BLaER1 treated with 17β-estradiol and CSF1 and Interleukin-3, amounts not matched to agents 10 nM and 100 nM (cell line): ENCODE data around the gene PADI3.

Experiments
- H3K27ac ChIP-seq, 11 experiments: shearing (Covaris generic); formaldehyde crosslinking; 2 replicates each; pipeline ENCODE4 v1.8.1; 2022
- H3K27me3 ChIP-seq, 11 experiments: shearing (Covaris generic); formaldehyde crosslinking; 2 replicates each; pipeline ENCODE4 v1.8.1; 2022
- H3K36me3 ChIP-seq, 11 experiments: shearing (Covaris generic); formaldehyde crosslinking; 2 replicates each; pipeline ENCODE4 v1.8.1; 2022
- H3K4me1 ChIP-seq, 10 experiments: shearing (Covaris generic); formaldehyde crosslinking; 2 replicates each; pipeline ENCODE4 v1.8.1; 2022
- H3K4me2 ChIP-seq, 11 experiments: shearing (Covaris generic); formaldehyde crosslinking; 2 replicates each; pipeline ENCODE4 v1.8.1; 2022
- H3K4me3 ChIP-seq, 10 experiments: shearing (Covaris generic); formaldehyde crosslinking; 2 replicates each; pipeline ENCODE4 v1.8.1; 2022
- H3K9ac ChIP-seq, 11 experiments: shearing (Covaris generic); formaldehyde crosslinking; 2 replicates each; pipeline ENCODE4 v1.8.1; 2022
- H3K9me3 ChIP-seq, 11 experiments: shearing (Covaris generic); formaldehyde crosslinking; replicated peaks in 1 of 11; 2 replicates each; pipeline ENCODE4 v1.8.1; 2022
- H4K20me1 ChIP-seq, 11 experiments: shearing (Covaris generic); formaldehyde crosslinking; 2 replicates each; pipeline ENCODE4 v1.8.1; 2022
- Cebpa-rat ChIP-seq, 11 experiments: shearing (Covaris generic); IDR thresholded peaks; 2 replicates each; pipeline ENCODE4 v1.8.1; 2022

The PADI3 gene

DNA sequence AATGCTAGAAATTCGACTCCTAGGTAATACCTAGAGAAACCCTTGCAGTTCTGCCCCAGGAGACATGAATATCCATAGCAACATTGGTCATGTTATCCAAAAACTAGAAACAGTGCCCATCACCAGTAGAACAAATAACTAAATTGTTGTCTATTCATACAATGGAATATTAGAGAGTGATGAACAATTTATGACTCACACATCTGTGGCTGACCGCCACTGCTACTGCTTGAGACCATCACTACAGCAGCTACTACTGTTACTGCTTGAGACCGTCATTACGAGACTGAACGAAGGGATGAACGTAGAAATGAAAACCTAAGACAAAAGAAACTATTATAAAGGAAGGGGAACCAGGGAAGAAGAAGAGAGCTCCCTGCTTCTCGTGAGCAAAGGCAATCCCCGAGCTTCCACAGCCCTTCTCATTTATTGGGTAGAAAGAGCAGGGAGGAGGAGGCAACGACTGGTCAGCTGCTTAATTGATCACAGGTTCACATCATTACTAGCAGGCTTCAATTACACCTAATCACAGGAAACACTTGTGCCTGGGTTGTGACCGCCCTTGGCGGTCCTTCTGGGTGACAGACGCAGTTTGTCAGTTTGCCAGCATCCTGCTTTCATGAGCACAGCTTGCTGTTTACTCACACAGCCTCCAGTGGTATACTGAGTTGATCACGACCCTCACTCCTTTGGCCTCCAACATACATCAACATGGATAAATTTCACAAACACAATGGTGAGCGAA, 45.0 kb downstream of the PADI3 start:
- Histone ChIP-seq H3K9ac (no peak overlapping the region), H3K27me3 (no peaks in the 10 kb centered on the region), H3K9me3 (no peaks in the 10 kb centered on the region), H3K27ac (no peak overlapping the region), H3K4me2 (no peak overlapping the region), H3K4me3 (no peak overlapping the region), H3K4me1 (0 out of 20 replicates have a peak, but pooled peaks cover 0 to 4% (median 0%) of the 10 kb centered on the region in 10 experiments), H3K36me3 (no peaks in the 10 kb centered on the region), H4K20me1 (no peaks in the 10 kb centered on the region)
- no peak for TF ChIP-seq Cebpa-rat (IDR thresholded peaks at IDR 0.05)

GRCh38 chr1:17295292-17295691, 46.4 kb downstream of the PADI3 start:
- H3K4me3 ChIP-seq: no peak overlapping the region
- H3K4me2 ChIP-seq: no peak overlapping the region

GRCh38 chr1:17296086-17296485, 47.2 kb downstream of the PADI3 start:
- Histone ChIP-seq H3K9me3 (peaks cover 5 to 21% (median 9%) of the 10 kb centered on the region in 11 experiments), H3K4me1 (0 out of 20 replicates have a peak, but pooled peaks cover 0 to 4% (median 0%) of the 10 kb centered on the region in 10 experiments), H3K9ac (no peak overlapping the region), H4K20me1 (no peaks in the 10 kb centered on the region), H3K4me3 (no peak overlapping the region), H3K36me3 (no peaks in the 10 kb centered on the region), H3K4me2 (no peak overlapping the region), H3K27me3 (no peaks in the 10 kb centered on the region), H3K27ac (no peak overlapping the region)
- TF ChIP-seq Cebpa-rat (IDR thresholded peaks at IDR 0.05): no peak

More at GRCh38 chr1:17295292-17295691, 46.4 kb downstream of the PADI3 start:
- no peak overlapping the region for H3K27ac ChIP-seq
- no peaks in the 10 kb centered on the region for H3K27me3 ChIP-seq
- 0 out of 20 replicates have a peak, but pooled peaks cover 0 to 4% (median 0%) of the 10 kb centered on the region in 10 experiments for H3K4me1 ChIP-seq
- no peaks in the 10 kb centered on the region for H4K20me1 ChIP-seq
- H3K9me3 ChIP-seq: peaks cover 0 to 13% (median 1%) of the 10 kb centered on the region in 11 experiments; a peak in 8 of 22 replicates
- TF ChIP-seq Cebpa-rat (IDR thresholded peaks at IDR 0.05): no peak
- H3K36me3 ChIP-seq: no peaks in the 10 kb centered on the region
- no peak overlapping the region for H3K9ac ChIP-seq

DNA sequence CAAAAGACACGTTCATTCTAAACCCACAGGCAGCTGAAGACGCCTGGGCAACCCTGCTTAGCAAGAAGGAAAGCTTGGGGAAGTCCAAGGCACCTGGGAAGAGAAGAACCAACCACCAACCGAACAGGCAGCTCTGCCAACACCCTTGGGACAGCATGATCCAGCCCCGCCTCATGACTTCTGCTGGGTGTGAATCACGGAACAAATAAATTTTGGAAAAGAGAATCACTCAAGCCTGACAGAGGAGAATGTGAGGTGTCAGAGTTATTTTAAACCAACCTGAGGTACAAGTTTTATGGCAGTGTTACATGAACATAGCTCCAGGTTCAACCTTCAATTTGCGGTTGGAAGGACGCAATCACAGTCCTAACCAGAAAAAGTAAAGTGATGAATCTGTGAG, 49.1 kb downstream of the PADI3 start:
- Histone ChIP-seq H3K4me2 (0 out of 22 replicates have a peak overlapping the region, but pooled peaks of 1 of the 11 experiments have one; percentile 4), H3K4me3 (no peak overlapping the region), H3K36me3 (no peaks in the 10 kb centered on the region), H3K9ac (no peak overlapping the region), H3K4me1 (0 out of 20 replicates have a peak, but pooled peaks cover 0 to 4% (median 0%) of the 10 kb centered on the region in 10 experiments), H3K27me3 (no peaks in the 10 kb centered on the region), H4K20me1 (no peaks in the 10 kb centered on the region), H3K9me3 (peaks cover 24 to 40% (median 28%) of the 10 kb centered on the region in 11 experiments), H3K27ac (no peak overlapping the region)
- no peak for TF ChIP-seq Cebpa-rat (IDR thresholded peaks at IDR 0.05)

- H3K4me1 ChIP-seq: peaks cover 11 to 24% (median 15%) of the 10 kb centered on the region in 10 experiments
- no peak overlapping the region for H3K4me3 ChIP-seq
- H3K4me2 ChIP-seq: no peak overlapping the region
- no peaks in the 10 kb centered on the region for H3K36me3 ChIP-seq
- H3K27me3 ChIP-seq: no peaks in the 10 kb centered on the region
- no peak for TF ChIP-seq Cebpa-rat (IDR thresholded peaks at IDR 0.05)
- H3K27ac ChIP-seq: no peak overlapping the region
- no peak overlapping the region for H3K9ac ChIP-seq
- H3K9me3 ChIP-seq: peaks cover 25 to 47% (median 35%) of the 10 kb centered on the region in 11 experiments
- H4K20me1 ChIP-seq: no peaks in the 10 kb centered on the region
Measured at GRCh38 chr1:17301767-17302166, 52.9 kb downstream of the PADI3 start.

GRCh38 chr1:17304151-17304825, 55.4 kb downstream of the PADI3 start:
- peaks cover 13 to 35% (median 22%) of the 10 kb centered on the region in 10 experiments for H3K4me1 ChIP-seq
- no peak for TF ChIP-seq Cebpa-rat (IDR thresholded peaks at IDR 0.05)
- peak overlapping the region in 7 of 11 experiments; percentile 6 to 44 (median 39); a peak in 8 of 22 replicates for H3K27ac ChIP-seq
- H4K20me1 ChIP-seq: no peaks in the 10 kb centered on the region
- H3K36me3 ChIP-seq: no peaks in the 10 kb centered on the region
- H3K27me3 ChIP-seq: no peaks in the 10 kb centered on the region
- no peak overlapping the region for H3K4me3 ChIP-seq
- peak overlapping the region; percentile 40 to 70 (median 58); a peak in 21 of 22 replicates for H3K4me2 ChIP-seq
- H3K9ac ChIP-seq: peak overlapping the region in 2 of 11 experiments; percentile 13 to 45; a peak in 1 of 22 replicates
- H3K9me3 ChIP-seq: peaks cover 25 to 43% (median 35%) of the 10 kb centered on the region in 11 experiments

GRCh38 chr1:17304826-17305175, 55.9 kb downstream of the PADI3 start:
- Histone ChIP-seq H3K4me3 (no peak overlapping the region), H4K20me1 (no peaks in the 10 kb centered on the region), H3K9ac (0 out of 22 replicates have a peak overlapping the region, but pooled peaks of 1 of the 11 experiments have one; percentile 13), H3K4me1 (peaks cover 13 to 40% (median 27%) of the 10 kb centered on the region in 10 experiments), H3K9me3 (peaks cover 25 to 39% (median 35%) of the 10 kb centered on the region in 11 experiments), H3K4me2 (peak overlapping the region; percentile 40 to 70 (median 58); a peak in 21 of 22 replicates), H3K27ac (peak overlapping the region in 5 of 11 experiments; percentile 16 to 44 (median 39); a peak in 5 of 22 replicates), H3K36me3 (no peaks in the 10 kb centered on the region), H3K27me3 (no peaks in the 10 kb centered on the region)
- TF ChIP-seq Cebpa-rat (IDR thresholded peaks at IDR 0.05): no peak

DNA sequence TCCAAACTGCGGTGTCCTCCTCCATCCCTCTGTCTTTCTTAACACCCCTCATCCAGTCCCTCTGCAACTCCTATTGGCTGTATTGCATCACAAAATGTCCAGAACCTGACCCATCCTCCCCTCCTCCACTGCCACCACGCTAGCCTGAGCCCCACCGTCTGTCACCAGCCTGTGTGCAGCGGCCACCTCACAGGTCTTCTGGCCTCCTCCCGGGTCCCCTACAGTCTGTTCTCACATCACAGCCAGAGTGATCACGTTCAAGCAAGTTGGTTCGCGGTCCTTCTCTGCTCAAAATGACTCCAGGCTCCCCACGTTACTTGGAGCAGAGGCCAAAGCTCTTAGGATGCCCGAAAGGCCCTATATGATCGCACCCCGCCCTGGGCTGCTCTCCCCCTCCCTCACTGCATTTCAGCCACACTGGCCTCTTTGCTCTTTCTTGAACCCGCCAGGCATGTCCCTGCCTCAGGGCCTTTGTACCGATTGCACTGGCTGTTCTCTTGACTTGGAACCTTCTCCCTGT, 56.7 kb downstream of the PADI3 start:
- no peak overlapping the region; a peak in 1 of 22 replicates for H3K4me2 ChIP-seq
- H4K20me1 ChIP-seq: no peaks in the 10 kb centered on the region
- H3K27ac ChIP-seq: no peak overlapping the region
- H3K9ac ChIP-seq: no peak overlapping the region
- H3K4me1 ChIP-seq: peaks cover 13 to 48% (median 29%) of the 10 kb centered on the region in 10 experiments
- TF ChIP-seq Cebpa-rat (IDR thresholded peaks at IDR 0.05): no peak
- H3K9me3 ChIP-seq: peaks cover 25 to 32% (median 30%) of the 10 kb centered on the region in 11 experiments
- no peak overlapping the region for H3K4me3 ChIP-seq
- H3K36me3 ChIP-seq: no peaks in the 10 kb centered on the region
- no peaks in the 10 kb centered on the region for H3K27me3 ChIP-seq

DNA sequence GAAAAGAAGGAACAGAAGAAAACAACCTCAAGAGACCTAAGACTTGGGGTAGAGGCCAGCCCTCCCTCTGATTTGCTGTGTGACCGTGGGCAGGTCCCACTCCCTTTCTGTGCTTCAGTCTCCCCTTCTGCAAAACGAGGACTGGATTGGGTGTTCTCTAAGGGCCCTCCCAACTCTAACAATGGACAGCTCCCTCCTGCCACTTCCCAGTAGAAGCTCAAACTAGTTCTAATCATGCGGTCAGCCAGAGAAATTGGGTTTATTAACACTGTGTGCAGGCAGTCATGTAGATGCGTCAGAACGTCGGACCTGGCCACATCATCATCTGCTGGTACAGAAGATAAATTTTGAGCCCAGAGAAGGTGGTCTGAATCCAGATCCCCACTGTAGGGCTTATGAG, 57.5 kb downstream of the PADI3 start:
- Histone ChIP-seq H3K4me2 (no peak overlapping the region), H3K27me3 (no peaks in the 10 kb centered on the region), H3K9me3 (peaks cover 17 to 24% (median 22%) of the 10 kb centered on the region in 11 experiments), H3K36me3 (no peaks in the 10 kb centered on the region), H3K4me1 (peaks cover 13 to 55% (median 29%) of the 10 kb centered on the region in 10 experiments), H4K20me1 (no peaks in the 10 kb centered on the region), H3K27ac (no peak overlapping the region), H3K9ac (no peak overlapping the region), H3K4me3 (no peak overlapping the region)
- TF ChIP-seq Cebpa-rat (IDR thresholded peaks at IDR 0.05): no peak
